Jurkat, Clone E6-1 (cell line): Measurements from ENCODE around the gene EXD3. TPM values are rescaled to one million over a fixed set of nuclear protein-coding genes. Genes with fewer than 3 reads are reported as not detected.
A peak's percentile ranks its signal among the peaks of the same experiment; 100 is the strongest.
"Not testable (repeated sequence)": the region's sequence is repeated elsewhere in the genome, so short reads cannot be mapped to it uniquely, and the experiment has no call there.

Source experiments
- DNase-seq: peaks from one replicate; pipeline ENCODE4 v3.0.0-alpha.2; 2011; ENCODE audit warnings: low read depth, low spot score
- H3K4me3 ChIP-seq: 2 replicates; pipeline ENCODE4 v1.5.1; 2011; ENCODE audit warnings: mild to moderate bottlenecking, low read length, control low read depth, moderate library complexity
- polyA plus RNA-seq: library from polyadenylated mRNA; unstranded; fragments of >200 nt; gene quantifications from one replicate; pipeline ENCODE4 v1.2.1, GENCODE V29; 2012; ENCODE audit warnings: missing spikeins; ENCODE audit not compliant: insufficient read length, insufficient read depth

EXD3 gene
- not detected for polyA plus RNA-seq

GRCh38 chr9:137422604-137423513 lies at the start of gene EXD3, which contains the start of gene NOXA1:
Gene EXD3, minus strand, starts transcription at chr9:137423162. Its CDS starts 27,805 bp downstream, at chr9:137395357.
Gene NOXA1, plus strand, starts transcription at chr9:137423393. Its CDS starts 137 bp downstream, at chr9:137423530.
- H3K4me3 ChIP-seq: no peak within 1 kb of the TSS
- no peak for DNase-seq

GRCh38 chr9:137470785-137471184 lies 47.8 kb upstream of the EXD3 start:
- DNase-seq: peak; percentile 47
- no peak overlapping the region for H3K4me3 ChIP-seq

GRCh38 chr9:137467896-137468295 lies 44.9 kb upstream of the EXD3 start:
- DNase-seq: no peak
- no peak overlapping the region for H3K4me3 ChIP-seq

GRCh38 chr9:137467161-137467581 lies 44.2 kb upstream of the EXD3 start:
- H3K4me3 ChIP-seq: no peak overlapping the region
- DNase-seq: no peak

- DNase-seq, H3K4me3 ChIP-seq: not testable (repeated sequence)
These were observed 43.6 kb upstream of the EXD3 start for GRCh38 chr9:137466389-137467085.

GRCh38 chr9:137465720-137466388 lies 42.9 kb upstream of the EXD3 start:
- H3K4me3 ChIP-seq: no peak overlapping the region
- DNase-seq: no peak

GRCh38 chr9:137465000-137465719 lies 42.2 kb upstream of the EXD3 start:
- DNase-seq: no peak
- no peak overlapping the region for H3K4me3 ChIP-seq

GRCh38 chr9:137464291-137464999 lies 41.5 kb upstream of the EXD3 start:
- DNase-seq: no peak

GRCh38 chr9:137463931-137464290 lies 40.9 kb upstream of the EXD3 start:
- DNase-seq: no peak
- no peak overlapping the region for H3K4me3 ChIP-seq

More at GRCh38 chr9:137464291-137464999, 41.5 kb upstream of the EXD3 start:
- H3K4me3 ChIP-seq: no peak overlapping the region

GRCh38 chr9:137462986-137463930 lies 40.3 kb upstream of the EXD3 start:
- H3K4me3 ChIP-seq: no peak overlapping the region
- peak; percentile 18 for DNase-seq

GRCh38 chr9:137462396-137462985 lies 39.5 kb upstream of the EXD3 start:
- peak overlapping the region; percentile 38 for H3K4me3 ChIP-seq
- no peak for DNase-seq

- H3K4me3 ChIP-seq: peak overlapping the region; percentile 38
- peak; percentile 86 for DNase-seq
These were observed 38.9 kb upstream of the EXD3 start for GRCh38 chr9:137461663-137462395.

- no peak for DNase-seq
- H3K4me3 ChIP-seq: no peak overlapping the region
These were observed 38.3 kb upstream of the EXD3 start for GRCh38 chr9:137461316-137461662.

GRCh38 chr9:137460363-137461315 lies 37.7 kb upstream of the EXD3 start:
- no peak overlapping the region for H3K4me3 ChIP-seq
- no peak for DNase-seq

- H3K4me3 ChIP-seq: peak overlapping the region; percentile 37
- no peak for DNase-seq
These were observed 36.8 kb upstream of the EXD3 start for GRCh38 chr9:137459601-137460362.
